Lower lobe of right lung (tissue), 2 donors: ENCODE measurements around the gene TOM1. TPM values are rescaled to one million over a fixed set of nuclear protein-coding genes. Genes with fewer than 3 reads are reported as not detected.
A peak's percentile ranks its signal among the peaks of the same experiment; 100 is the strongest.
"Not testable (repeated sequence)": the region's sequence is repeated elsewhere in the genome, so short reads cannot be mapped to it uniquely, and the experiment has no call there.

Source experiments
- ATAC-seq, 2 donors: fragments of 200-7000 bp; cut with Tn5 transposase; one replicate each; pipeline ENCODE4 v1.9.1; 2020 to 2022; ENCODE audit warnings: mild to moderate bottlenecking in 2 of 2, moderate library complexity in 2 of 2
- DNase-seq: peaks from one replicate; pipeline ENCODE4 v3.0.0-alpha.2; 2020
- H3K27ac ChIP-seq: fragments of 200-600 bp; one replicate; pipeline ENCODE4 v1.8.0; 2022
- H3K27me3 ChIP-seq: fragments of 200-600 bp; one replicate; pipeline ENCODE4 v1.8.0; 2022; ENCODE audit warnings: low read depth
- H3K36me3 ChIP-seq: fragments of 200-600 bp; one replicate; pipeline ENCODE4 v1.8.0; 2022; ENCODE audit warnings: mild to moderate bottlenecking
- H3K4me1 ChIP-seq: fragments of 200-600 bp; one replicate; pipeline ENCODE4 v1.8.0; 2022
- H3K4me3 ChIP-seq: fragments of 200-600 bp; one replicate; pipeline ENCODE4 v1.8.0; 2022; ENCODE audit warnings: mild to moderate bottlenecking
- H3K9me3 ChIP-seq: fragments of 200-600 bp; one replicate; pipeline ENCODE4 v1.8.0; 2022
- intact Hi-C: fragments of 100-400 bp; cut with DNase I; formaldehyde crosslinking; loops from one replicate; pipeline ENCODE4 v1.11.0; 2022
- total RNA-seq: library from RNA; stranded (reverse); fragmentation: NEBNext Ultra II Directional; extraction: Animal tissue kit (Norgen Biotek cat#: 25700); gene quantifications from one replicate; pipeline ENCODE4 v1.2.1, GENCODE V29; 2021
- TF ChIP-seq, protein P1 (sequence below): fragments of 200-600 bp; IDR thresholded peaks from one replicate; pipeline ENCODE4 v1.8.0; 2022; ENCODE audit warnings: antibody characterized with exemption, mild to moderate bottlenecking
- donor health status: DM: no; HTN: yes; CAD: no; lungs with severe emphysema.

Gene TOM1
- total RNA-seq, 1 donor from 2014 or later, result 70.3 TPM

DNA sequence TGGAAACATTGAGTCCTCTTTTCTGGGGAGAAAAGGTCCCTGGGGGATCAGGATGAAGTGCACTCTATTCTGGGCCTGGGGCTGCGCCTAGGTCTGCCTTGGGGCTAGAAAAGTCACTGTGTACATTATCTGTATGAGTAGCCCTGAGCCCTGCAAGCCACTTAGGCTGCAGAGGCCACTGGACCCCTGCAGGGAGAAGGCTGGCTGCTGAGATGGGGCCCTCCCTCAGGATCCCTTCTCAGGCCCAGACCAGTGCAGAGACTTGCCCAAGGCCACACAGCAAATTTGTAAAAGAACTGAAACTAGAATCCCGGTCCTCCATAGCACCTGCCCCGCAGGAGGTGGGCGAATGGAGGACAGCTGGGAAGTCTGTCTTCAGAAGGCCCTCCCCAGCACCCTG, 54.4 kb downstream of the TOM1 start:
- TF ChIP-seq, protein P1, sequence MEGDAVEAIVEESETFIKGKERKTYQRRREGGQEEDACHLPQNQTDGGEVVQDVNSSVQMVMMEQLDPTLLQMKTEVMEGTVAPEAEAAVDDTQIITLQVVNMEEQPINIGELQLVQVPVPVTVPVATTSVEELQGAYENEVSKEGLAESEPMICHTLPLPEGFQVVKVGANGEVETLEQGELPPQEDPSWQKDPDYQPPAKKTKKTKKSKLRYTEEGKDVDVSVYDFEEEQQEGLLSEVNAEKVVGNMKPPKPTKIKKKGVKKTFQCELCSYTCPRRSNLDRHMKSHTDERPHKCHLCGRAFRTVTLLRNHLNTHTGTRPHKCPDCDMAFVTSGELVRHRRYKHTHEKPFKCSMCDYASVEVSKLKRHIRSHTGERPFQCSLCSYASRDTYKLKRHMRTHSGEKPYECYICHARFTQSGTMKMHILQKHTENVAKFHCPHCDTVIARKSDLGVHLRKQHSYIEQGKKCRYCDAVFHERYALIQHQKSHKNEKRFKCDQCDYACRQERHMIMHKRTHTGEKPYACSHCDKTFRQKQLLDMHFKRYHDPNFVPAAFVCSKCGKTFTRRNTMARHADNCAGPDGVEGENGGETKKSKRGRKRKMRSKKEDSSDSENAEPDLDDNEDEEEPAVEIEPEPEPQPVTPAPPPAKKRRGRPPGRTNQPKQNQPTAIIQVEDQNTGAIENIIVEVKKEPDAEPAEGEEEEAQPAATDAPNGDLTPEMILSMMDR, result no peak
- Histone ChIP-seq H3K9me3 (no peaks in the 10 kb centered on the region), H3K36me3 (no peaks in the 10 kb centered on the region), H3K27ac (peak overlapping the region; percentile 69), H3K4me1 (peaks cover 35% of the 10 kb centered on the region), H3K4me3 (no peak overlapping the region), H3K27me3 (no peaks in the 10 kb centered on the region)
- no peak for DNase-seq
- intact Hi-C loops, result no loop called here
- ATAC-seq, result no peak

- peaks cover 11% of the 10 kb centered on the region for H3K27me3 ChIP-seq
- intact Hi-C loops, result no loop called here
- TF ChIP-seq, protein P1, result no peak
- DNase-seq (no peak), ATAC-seq (no peak)
- H3K4me1 ChIP-seq, result no peaks in the 10 kb centered on the region
- H3K9me3 ChIP-seq, result no peaks in the 10 kb centered on the region
- H3K36me3 ChIP-seq, result no peaks in the 10 kb centered on the region
- no peak overlapping the region for H3K4me3 ChIP-seq
- no peak overlapping the region for H3K27ac ChIP-seq
Observed at GRCh38 chr22:35357883-35358621, 58.4 kb downstream of the TOM1 start.

GRCh38 chr22:35359380-35360065, 59.8 kb downstream of the TOM1 start:
- H3K27me3 ChIP-seq, result peaks cover 11% of the 10 kb centered on the region
- no peak for DNase-seq
- intact Hi-C loops, result no loop called here
- H3K4me1 ChIP-seq, result peaks cover 9% of the 10 kb centered on the region
- no peaks in the 10 kb centered on the region for H3K36me3 ChIP-seq
- H3K9me3 ChIP-seq, result no peaks in the 10 kb centered on the region
- no peak for ATAC-seq
- no peak overlapping the region for H3K4me3 ChIP-seq
- H3K27ac ChIP-seq, result no peak overlapping the region
- TF ChIP-seq, protein P1, result no peak

GRCh38 chr22:35361001-35361558, 61.4 kb downstream of the TOM1 start:
- H3K27ac ChIP-seq, result no peak overlapping the region
- no peaks in the 10 kb centered on the region for H3K9me3 ChIP-seq
- H3K27me3 ChIP-seq, result peaks cover 11% of the 10 kb centered on the region
- ATAC-seq, result no peak
- intact Hi-C loops, result no loop called here
- no peak for DNase-seq
- peaks cover 22% of the 10 kb centered on the region for H3K4me1 ChIP-seq
- H3K36me3 ChIP-seq, result no peaks in the 10 kb centered on the region
- TF ChIP-seq, protein P1, result no peak
- H3K4me3 ChIP-seq, result no peak overlapping the region

DNA sequence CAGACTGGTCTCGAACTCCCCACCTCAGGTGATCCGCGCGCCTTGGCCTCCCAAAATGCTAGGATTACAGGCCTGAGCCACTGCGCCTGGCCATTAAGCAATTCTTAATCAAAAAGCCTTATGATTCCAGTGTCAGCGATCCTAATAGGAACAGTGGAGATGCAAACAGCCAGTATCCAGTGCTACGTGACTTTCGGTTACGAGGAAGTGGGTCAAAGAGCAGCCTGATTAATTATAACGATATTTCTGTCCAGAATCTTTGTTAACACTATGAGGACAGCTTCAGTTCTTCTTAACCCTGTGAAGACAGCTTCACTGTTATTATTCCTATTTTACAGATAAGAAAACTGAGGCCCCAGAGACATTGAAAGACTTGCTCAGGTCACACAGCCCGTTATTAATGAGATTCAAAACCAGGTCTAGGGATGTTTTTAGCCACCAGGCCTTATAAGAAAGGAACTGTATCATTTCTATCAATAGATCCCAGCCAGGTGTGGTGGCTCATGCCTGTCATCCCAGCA, 63.9 kb downstream of the TOM1 start:
- Histone ChIP-seq H3K27ac (no peak overlapping the region), H3K9me3 (no peaks in the 10 kb centered on the region), H3K27me3 (peaks cover 11% of the 10 kb centered on the region), H3K4me3 (no peak overlapping the region), H3K4me1 (peaks cover 22% of the 10 kb centered on the region), H3K36me3 (no peaks in the 10 kb centered on the region)
- DNase-seq (no peak), ATAC-seq (no peak)
- TF ChIP-seq, protein P1, result no peak
- intact Hi-C loops, result no loop called here

GRCh38 chr22:35364230-35364629, 64.5 kb downstream of the TOM1 start:
- Histone ChIP-seq H3K4me1 (peaks cover 22% of the 10 kb centered on the region), H3K27me3 (peaks cover 11% of the 10 kb centered on the region)
- H3K9me3 ChIP-seq, H3K36me3 ChIP-seq, H3K4me3 ChIP-seq, intact Hi-C loops, H3K27ac ChIP-seq, DNase-seq: not testable (repeated sequence)
- peak; percentile 51 to 65 for ATAC-seq
